ENCODE measurements around the gene PGR.

- no peak for TF ChIP-seq POLR2AphosphoS5 (IDR thresholded peaks at IDR 0.05)
- TF ChIP-seq CTCF (IDR thresholded peaks at IDR 0.05): no peak
- no peak for TF ChIP-seq POLR2A (IDR thresholded peaks at IDR 0.05)
These were observed 107.4 kb downstream of the PGR start for GRCh38 chr11:101022256-101022655.

Data from suprapubic skin (tissue), 4 donors.